Measurements from ENCODE around the gene ABCB11.
A peak's percentile ranks its signal among the peaks of the same experiment; 100 is the strongest.
"Not testable (repeated sequence)": the region's sequence is repeated elsewhere in the genome, so short reads cannot be mapped to it uniquely, and the experiment has no call there.

Gene ABCB11

GRCh38 chr2:168969865-168970264, 61.3 kb downstream of the ABCB11 start:
- no peak for DNase-seq

GRCh38 chr2:168968342-168968741, 62.8 kb downstream of the ABCB11 start:
- no peak for DNase-seq

GRCh38 chr2:168964251-168964807, 66.8 kb downstream of the ABCB11 start:
- DNase-seq: no peak

- DNase-seq: no peak
Measured at GRCh38 chr2:168962636-168963035, 68.5 kb downstream of the ABCB11 start.

GRCh38 chr2:168961450-168962229, 69.5 kb downstream of the ABCB11 start:
- DNase-seq: peak; percentile 91

GRCh38 chr2:168956392-168956791, 74.7 kb downstream of the ABCB11 start:
- no peak for DNase-seq

- DNase-seq: no peak
Measured at GRCh38 chr2:168955321-168955720, 75.8 kb downstream of the ABCB11 start.

GRCh38 chr2:168954256-168954655, 76.9 kb downstream of the ABCB11 start:
- no peak for DNase-seq

- no peak for DNase-seq
Measured at GRCh38 chr2:168952424-168952823, 78.7 kb downstream of the ABCB11 start.

GRCh38 chr2:168951871-168952270, 79.3 kb downstream of the ABCB11 start:
- no peak for DNase-seq

GRCh38 chr2:168949324-168949723, 81.8 kb downstream of the ABCB11 start:
- DNase-seq: no peak

- peak; percentile 41 for DNase-seq
Measured at GRCh38 chr2:168948621-168949212, 82.4 kb downstream of the ABCB11 start.

- no peak for DNase-seq
Measured at GRCh38 chr2:168945508-168945907, 85.6 kb downstream of the ABCB11 start.

GRCh38 chr2:168944065-168944464, 87.1 kb downstream of the ABCB11 start:
- DNase-seq: peak; percentile 57

- DNase-seq: peak; percentile 32
Measured at GRCh38 chr2:168941297-168941696, 89.8 kb downstream of the ABCB11 start.

- no peak for DNase-seq
Measured at GRCh38 chr2:168939918-168940317, 91.2 kb downstream of the ABCB11 start.

- DNase-seq: no peak
Measured at GRCh38 chr2:168939061-168939460, 92.1 kb downstream of the ABCB11 start.

GRCh38 chr2:168935810-168936581, 95.1 kb downstream of the ABCB11 start:
- DNase-seq: peak; percentile 93

GRCh38 chr2:168934826-168935225, 96.3 kb downstream of the ABCB11 start:
- DNase-seq: no peak

GRCh38 chr2:168932174-168932573, 99.0 kb downstream of the ABCB11 start:
- DNase-seq: not testable (repeated sequence)

GRCh38 chr2:168930242-168930641, 100.9 kb downstream of the ABCB11 start:
- no peak for DNase-seq

GRCh38 chr2:168929031-168929430, 102.1 kb downstream of the ABCB11 start:
- no peak for DNase-seq

- DNase-seq: no peak
Measured at GRCh38 chr2:168928113-168928831, 102.9 kb downstream of the ABCB11 start.
